Fibroblast of lung (primary cell): ENCODE results near the gene RPS6KA3. TPM values are rescaled to one million over a fixed set of nuclear protein-coding genes. Genes with fewer than 3 reads are reported as not detected.

Experiments used
- polyA plus RNA-seq, 2 donors: library from polyadenylated mRNA; depleted of rRNA in 1 of 2; stranded (reverse) in 1 of 2; unstranded in 1 of 2; fragments of >200 nt; gene quantifications; 2 replicates each; pipeline ENCODE4 v1.2.1, GENCODE V29; 2011 to 2012; ENCODE audit warnings: missing spikeins in 1 of 2
- total RNA-seq: library from RNA; depleted of rRNA; stranded (reverse); fragments of >200 nt; gene quantifications from 2 replicates; pipeline ENCODE4 v1.2.1, GENCODE V29; 2014

Gene RPS6KA3
- total and polyA plus RNA-seq, 2 donors (not counting 1 experiment from before 2014, with no cell fraction given), result 38.5 to 50.2 TPM

Other genes starting within 250 kb of the RPS6KA3 start
- gene MAP7D2, start 150.0 kb downstream of the RPS6KA3 start, total RNA-seq, result under 0.01 TPM in 2 replicates
- gene MAP7D2, start 150.0 kb downstream of the RPS6KA3 start, polyA plus RNA-seq, result 0.20 and 0.26 TPM in 2 replicates
- 21.8 and 30.1 TPM in 2 replicates for gene EIF1AX, start 125.1 kb downstream of the RPS6KA3 start, total RNA-seq
- 85.1 and 173 TPM in 2 replicates for gene EIF1AX, start 125.1 kb downstream of the RPS6KA3 start, polyA plus RNA-seq